GM18951 (cell line): Measurements from ENCODE around the gene GAS7.

Experiments used
- POLR2A ChIP-seq: IDR thresholded peaks from 4 replicates; pipeline ENCODE4 v1.6.1; 2011; ENCODE audit warnings: mild to moderate bottlenecking; ENCODE audit not compliant: insufficient read length, insufficient read depth; ENCODE audit errors: extremely low read depth
- in situ Hi-C: fragments of 300-500 bp; cut with MboI; formaldehyde crosslinking; loops from one replicate; pipeline ENCODE4 v1.12.0; 2022; ENCODE audit warnings: low sequenced_read_pairs, mixed read lengths, inconsistent platforms; ENCODE audit not compliant: unreplicated experiment

GAS7 gene

GRCh38 chr17:10198509-10199249, at the start of gene GAS7:
TSS of gene GAS7 (minus strand) at chr17:10198606.
- TF ChIP-seq POLR2A: no peak
- in situ Hi-C loops: no loop called here

- in situ Hi-C loops: no loop called here
These were observed 49.4 kb upstream of the GAS7 start for GRCh38 chr17:10247810-10248209.

GRCh38 chr17:10243883-10244844, 45.8 kb upstream of the GAS7 start:
- TF ChIP-seq POLR2A: no peak
- in situ Hi-C loops: no loop called here

More at GRCh38 chr17:10247810-10248209, 49.4 kb upstream of the GAS7 start:
- no peak for TF ChIP-seq POLR2A

DNA sequence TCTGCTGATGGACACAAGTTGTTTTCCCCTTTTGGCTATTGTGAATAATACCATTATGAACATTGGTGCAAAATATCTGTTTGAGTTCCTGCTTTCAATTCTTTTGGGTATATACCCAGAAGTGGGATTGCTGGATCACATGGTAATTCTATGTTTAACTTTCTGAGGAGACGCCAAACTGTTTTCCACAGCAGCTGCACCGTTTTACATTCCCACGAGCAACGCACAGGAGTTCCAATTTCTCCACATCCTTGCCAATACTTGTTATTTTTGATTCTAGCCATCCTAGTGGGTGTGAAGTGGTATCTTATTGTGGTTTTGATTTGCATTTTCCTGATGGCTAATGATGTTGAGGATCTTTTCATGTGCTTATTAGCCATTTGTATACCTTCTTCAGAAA, 43.4 kb upstream of the GAS7 start:
- no peak for TF ChIP-seq POLR2A
- in situ Hi-C loops: no loop called here

- TF ChIP-seq POLR2A: no peak
- in situ Hi-C loops: no loop called here
These were observed 40.3 kb upstream of the GAS7 start for GRCh38 chr17:10238661-10239060.

GRCh38 chr17:10234033-10234432, 35.6 kb upstream of the GAS7 start:
- no peak for TF ChIP-seq POLR2A
- in situ Hi-C loops: no loop called here

DNA sequence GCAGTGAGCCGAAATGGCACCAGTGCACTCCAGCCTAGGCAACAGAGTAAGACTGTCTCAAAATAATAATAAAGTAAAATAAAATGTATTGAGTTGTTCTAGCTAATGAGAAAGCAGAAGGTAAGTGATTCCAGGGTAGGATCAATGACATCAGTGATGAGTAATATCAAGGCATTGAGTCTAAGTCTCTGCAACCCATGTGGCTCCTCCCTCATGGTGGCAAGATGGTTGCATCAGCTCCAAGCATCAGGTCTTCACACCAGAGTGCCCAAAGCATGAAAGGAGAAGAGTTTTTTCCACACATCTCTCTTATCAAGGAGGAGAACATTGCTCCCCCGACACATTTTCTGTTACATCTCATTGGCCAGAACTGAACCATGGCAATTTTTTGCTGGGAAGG, 34.8 kb upstream of the GAS7 start:
- in situ Hi-C loops: no loop called here

DNA sequence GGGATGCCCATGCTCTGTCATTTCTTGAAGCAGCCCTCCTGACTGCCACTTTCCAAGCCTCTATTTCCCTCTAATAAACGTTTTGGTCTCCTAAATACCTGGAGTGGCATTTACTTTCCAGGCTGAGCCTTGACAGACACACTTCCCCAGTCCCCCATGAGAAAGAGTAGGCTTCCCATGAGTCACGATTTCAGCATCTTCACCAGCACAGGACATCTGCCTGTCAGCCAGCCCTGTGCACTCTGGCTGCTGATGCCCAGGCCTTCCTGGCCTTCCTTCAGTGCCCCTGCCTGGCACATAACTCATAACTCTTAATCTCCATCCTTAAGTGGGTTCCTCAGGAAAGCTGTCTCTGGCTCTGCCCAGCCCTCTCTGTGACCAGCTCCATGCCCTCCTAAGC, 30.8 kb upstream of the GAS7 start:
- in situ Hi-C loops: loop anchor here (10.0 kb wide), 1 partner anchor 264 kb away; no protein-coding TSS in a partner anchor
- no peak for TF ChIP-seq POLR2A

More for the DNA sequence above, 34.8 kb upstream of the GAS7 start:
- TF ChIP-seq POLR2A: no peak

DNA sequence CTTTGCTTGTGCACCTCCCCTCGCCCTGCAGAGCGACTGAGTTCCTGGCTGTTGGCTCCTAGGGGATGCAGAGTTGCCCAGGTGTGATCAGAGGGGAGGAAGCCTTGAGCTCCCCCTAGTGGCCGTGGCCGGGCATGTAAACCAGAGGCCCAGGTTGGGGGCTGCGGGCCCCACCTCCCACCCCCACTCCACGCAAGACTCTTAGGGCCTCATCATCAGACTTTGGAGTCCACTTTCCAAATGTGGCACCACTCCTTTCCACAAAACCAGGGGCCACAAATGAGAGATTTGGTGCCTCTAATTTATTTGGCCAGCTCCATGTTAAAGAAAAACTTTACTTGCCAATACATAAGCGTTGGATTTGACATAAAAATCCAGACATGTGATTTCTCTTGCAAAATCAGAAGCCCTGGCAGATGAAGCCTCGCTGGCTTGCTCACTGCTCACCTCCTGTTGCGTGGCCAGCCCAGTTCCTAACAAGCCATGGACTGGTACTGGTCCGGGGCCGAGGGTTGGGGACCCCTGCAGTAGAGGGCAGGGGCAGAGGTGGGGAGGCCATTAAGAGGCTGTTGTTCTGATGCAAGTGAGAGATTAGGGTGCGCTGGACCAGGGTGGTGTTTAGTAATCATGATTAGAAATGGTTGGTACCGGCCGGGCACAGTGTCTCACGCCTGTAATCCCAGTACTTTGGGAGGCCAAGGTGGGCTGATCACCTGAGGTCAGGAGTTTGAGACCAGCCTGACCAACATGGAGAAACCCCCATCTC, 28.7 kb upstream of the GAS7 start:
- TF ChIP-seq POLR2A: no peak
- in situ Hi-C loops: loop anchor here (10.0 kb wide), 1 partner anchor 262 kb away; no protein-coding TSS in a partner anchor

GRCh38 chr17:10224582-10225195, 26.3 kb upstream of the GAS7 start:
- no peak for TF ChIP-seq POLR2A
- in situ Hi-C loops: loop anchor here (10.0 kb wide), 1 partner anchor 260 kb away; no protein-coding TSS in a partner anchor

- TF ChIP-seq POLR2A: no peak
- in situ Hi-C loops: no loop called here
These were observed 20.8 kb upstream of the GAS7 start for GRCh38 chr17:10219193-10219592.

DNA sequence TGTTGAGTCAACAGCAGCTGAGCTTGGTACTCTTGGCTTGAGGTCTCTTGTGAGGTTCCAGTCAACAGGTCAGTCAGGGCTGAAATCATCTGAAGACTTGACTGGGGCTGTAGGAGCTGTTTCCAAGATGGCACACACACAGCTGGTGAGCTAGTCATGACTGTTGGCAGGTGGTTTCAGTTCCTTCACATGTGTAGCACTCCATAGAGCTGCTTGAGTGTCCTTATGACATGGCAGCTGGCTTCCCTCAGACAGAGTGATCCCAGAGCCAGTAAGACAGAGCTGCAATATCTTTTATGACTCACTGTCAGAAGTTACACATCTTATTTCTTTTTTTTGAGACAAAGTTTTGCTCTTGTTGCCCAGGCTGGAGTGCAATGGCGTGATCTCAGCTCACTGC, 19.5 kb upstream of the GAS7 start:
- in situ Hi-C loops: no loop called here
- no peak for TF ChIP-seq POLR2A
